HFF-Myc (cell line): Measurements from ENCODE around the gene CNOT3.
"Not testable (repeated sequence)": the region's sequence is repeated elsewhere in the genome, so short reads cannot be mapped to it uniquely, and the experiment has no call there.

Source experiments
- DNase-seq: peaks from one replicate; pipeline ENCODE4 v3.0.0-alpha.2; 2011; ENCODE audit warnings: low read depth; ENCODE audit errors: extremely low read depth
- H3K4me3 ChIP-seq: replicated peaks from 2 replicates; pipeline ENCODE4 v1.5.1; 2011; ENCODE audit warnings: low read depth, mild to moderate bottlenecking, control low read depth, low read length
- TF ChIP-seq, protein P1 (sequence below): IDR thresholded peaks from 2 replicates; pipeline ENCODE4 v1.5.1; 2012; ENCODE audit warnings: mild to moderate bottlenecking, low read depth, low read length, control low read depth; ENCODE audit errors: missing control alignments

The CNOT3 gene

DNA sequence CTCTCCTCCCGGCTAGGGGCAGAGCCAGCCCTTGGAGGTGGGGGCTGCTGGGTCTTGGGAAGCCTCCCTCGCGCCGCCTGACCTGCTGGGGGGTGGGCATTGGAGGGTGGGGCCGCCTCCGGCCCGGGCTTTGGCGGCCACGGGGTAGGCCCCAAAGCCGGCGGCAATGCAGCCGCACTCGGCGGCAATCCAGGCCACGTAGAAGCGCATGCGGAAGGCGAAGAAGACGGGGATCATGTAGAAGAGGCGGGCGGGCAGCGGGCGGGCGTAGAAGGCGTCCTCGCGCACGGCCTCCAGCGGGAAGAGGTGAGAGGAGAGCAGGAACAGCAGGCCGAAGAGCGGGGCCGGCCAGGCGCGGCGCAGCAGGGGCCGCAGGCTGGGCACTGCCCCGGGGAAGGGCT lies 43.1 kb downstream of the CNOT3 start:
- TF ChIP-seq, protein P1, sequence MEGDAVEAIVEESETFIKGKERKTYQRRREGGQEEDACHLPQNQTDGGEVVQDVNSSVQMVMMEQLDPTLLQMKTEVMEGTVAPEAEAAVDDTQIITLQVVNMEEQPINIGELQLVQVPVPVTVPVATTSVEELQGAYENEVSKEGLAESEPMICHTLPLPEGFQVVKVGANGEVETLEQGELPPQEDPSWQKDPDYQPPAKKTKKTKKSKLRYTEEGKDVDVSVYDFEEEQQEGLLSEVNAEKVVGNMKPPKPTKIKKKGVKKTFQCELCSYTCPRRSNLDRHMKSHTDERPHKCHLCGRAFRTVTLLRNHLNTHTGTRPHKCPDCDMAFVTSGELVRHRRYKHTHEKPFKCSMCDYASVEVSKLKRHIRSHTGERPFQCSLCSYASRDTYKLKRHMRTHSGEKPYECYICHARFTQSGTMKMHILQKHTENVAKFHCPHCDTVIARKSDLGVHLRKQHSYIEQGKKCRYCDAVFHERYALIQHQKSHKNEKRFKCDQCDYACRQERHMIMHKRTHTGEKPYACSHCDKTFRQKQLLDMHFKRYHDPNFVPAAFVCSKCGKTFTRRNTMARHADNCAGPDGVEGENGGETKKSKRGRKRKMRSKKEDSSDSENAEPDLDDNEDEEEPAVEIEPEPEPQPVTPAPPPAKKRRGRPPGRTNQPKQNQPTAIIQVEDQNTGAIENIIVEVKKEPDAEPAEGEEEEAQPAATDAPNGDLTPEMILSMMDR, result no peak
- DNase-seq, result no peak

DNA sequence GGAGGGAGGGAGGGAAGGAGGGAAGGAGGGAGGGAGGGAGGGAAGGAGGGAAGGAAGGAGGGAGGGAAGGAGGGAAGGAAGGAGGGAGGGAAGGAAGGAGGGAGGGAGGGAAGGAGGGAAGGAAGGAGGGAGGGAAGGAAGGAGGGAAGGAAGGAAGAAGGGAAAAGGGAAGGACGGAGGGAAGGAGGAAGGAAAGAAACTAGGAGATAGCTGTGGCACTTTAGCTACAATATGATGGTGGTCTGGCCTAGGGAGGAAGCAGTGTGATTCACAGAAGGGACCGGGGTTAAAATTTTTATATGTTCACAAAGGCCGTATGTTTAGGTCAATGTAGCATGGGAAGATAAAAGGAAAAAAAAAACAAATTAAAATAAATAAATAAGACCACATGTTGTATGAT lies 44.3 kb downstream of the CNOT3 start:
- not testable (repeated sequence) for DNase-seq, H3K4me3 ChIP-seq

More for the DNA sequence above, 43.1 kb downstream of the CNOT3 start:
- no peak overlapping the region for H3K4me3 ChIP-seq

DNA sequence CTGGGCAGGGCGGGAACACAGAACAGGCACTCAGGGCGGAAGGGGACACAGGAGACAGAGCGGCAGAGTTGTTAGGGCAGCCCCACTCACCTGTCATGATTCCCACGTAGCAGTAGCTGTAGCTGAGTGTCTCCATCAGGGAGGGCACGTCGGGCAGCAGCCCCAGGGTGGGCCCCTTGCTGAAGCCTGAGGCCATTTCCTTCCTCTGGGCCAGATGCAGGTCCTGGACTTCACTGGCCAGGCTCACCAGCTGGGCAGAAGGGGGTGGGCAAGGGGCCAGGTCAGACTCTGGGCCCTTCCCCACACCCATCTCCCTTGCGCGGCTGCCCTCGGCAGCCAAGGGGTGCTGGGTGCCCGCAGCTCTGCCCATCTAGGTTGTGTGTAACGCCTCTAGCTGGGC lies 45.9 kb downstream of the CNOT3 start:
- no peak for DNase-seq
- TF ChIP-seq, protein P1, result no peak
- no peak overlapping the region for H3K4me3 ChIP-seq

DNA sequence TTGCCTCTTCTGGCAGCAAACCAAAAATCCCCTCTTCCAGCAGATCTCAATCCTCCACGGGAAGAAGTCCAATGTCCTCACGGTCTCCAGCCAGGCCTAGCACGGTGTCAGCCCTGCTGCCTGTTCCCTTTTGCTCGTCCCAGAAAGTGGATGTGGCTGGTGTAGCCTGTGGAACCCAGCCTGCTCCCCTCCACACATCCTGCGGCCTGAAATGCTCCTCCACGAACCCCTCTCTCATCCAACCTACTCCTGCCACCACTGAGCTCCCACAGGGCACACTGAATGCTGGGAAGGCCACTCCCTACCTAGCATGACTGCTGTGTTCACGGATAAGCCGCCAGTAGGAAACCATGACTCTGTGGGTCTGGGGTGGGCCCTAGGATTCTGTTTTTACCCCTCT lies 48.8 kb downstream of the CNOT3 start:
- no peak for DNase-seq
- TF ChIP-seq, protein P1, result no peak
- H3K4me3 ChIP-seq, result no peak overlapping the region

DNA sequence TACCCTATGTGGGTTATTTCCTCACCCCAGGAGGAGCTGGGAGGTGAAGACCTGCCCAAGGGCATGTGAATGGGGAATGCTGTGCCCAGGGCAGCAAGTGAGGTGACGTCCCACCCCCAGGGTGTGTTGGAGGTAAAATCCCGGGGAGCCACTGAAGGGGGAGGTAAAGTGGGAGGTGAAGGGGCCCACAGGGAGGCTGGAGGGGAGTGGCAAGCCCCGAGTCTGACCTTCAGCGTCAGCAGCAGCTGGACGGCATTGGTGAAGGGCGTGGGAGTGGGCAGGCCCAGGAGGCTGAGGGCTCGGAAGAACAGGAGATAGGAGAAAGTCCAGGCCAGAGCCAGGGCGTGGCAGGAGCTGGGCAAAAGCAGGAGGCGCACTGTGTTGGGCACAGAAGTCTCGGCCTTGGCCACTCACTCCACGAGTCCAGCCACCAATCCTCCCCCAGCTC lies 49.4 kb downstream of the CNOT3 start:
- DNase-seq, result no peak
- no peak overlapping the region for H3K4me3 ChIP-seq
- TF ChIP-seq, protein P1, result no peak

DNA sequence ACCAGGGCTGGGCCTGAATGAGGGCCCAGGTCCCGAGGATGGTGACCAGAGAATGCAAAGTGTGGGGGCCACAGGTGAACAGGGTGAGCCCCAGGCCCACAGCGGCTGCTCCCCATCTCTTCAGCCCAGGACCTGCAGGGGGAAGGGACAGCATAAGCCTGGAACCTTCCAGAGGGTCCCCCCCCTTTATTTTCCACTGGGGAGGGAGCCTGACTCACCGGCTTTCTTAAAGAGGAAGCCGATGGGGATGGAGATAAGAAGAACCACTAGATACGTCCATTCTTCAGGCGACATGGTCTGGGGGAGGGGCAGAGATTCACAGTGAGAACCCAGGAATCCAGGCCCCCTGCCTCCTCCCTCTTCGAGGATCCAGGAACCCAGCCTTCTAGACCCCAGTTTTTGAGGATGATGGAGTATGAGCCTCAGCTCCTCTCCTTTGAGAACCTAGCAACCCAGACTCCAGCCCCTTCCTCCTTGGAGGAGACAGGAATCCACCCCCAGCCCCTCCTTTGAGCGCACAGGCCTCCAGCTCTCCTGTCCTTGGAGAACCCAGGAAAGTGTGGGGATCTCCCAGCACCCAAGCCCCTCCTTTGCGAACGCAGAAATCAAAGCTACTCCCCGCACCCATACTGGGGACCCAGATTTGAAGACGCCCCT lies 50.8 kb downstream of the CNOT3 start:
- peak overlapping the region; percentile 76 for H3K4me3 ChIP-seq
- no peak for DNase-seq
- TF ChIP-seq, protein P1, result no peak

DNA sequence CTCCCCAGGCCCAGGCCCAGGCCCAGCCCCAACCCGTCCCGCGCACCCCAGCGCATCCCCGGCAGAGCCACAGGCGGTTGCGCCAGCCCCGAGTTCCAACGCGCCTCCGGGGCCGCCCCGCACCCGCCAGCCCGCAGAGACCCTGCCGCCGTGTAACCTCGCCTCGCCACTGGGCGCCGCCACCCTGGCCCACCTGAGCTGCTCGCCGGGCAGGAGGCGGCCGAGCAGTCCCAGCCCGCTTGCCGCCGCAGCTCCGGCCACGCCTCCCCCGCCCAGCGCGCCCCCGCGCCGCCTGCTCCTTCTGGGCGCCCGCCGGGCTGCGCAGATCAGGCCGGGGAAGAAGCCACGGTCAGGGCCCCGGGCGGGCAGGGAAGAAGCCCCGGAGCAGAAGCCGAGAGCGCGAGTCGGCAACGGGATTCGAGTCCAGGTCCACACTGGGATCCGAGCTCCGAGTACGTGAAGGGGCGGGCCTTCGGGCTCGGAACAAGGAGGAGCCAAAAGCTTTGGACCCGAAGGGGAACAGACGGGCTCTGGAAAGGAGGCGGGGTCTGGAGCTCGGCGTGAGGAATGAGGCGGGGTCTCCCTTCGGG lies 51.7 kb downstream of the CNOT3 start, which contains the start of gene MBOAT7:
MBOAT7 (minus strand) TSS at position 436 of the 590 bp plus-strand sequence. CDS start 1,072 bp downstream, outside the sequence.
- H3K4me3 ChIP-seq, result peak within 1 kb of the TSS; percentile 76
- TF ChIP-seq, protein P1, result no peak
- DNase-seq, result no peak
